GM21515 (cell line): ENCODE results near the gene CXCR3.
A peak's percentile ranks its signal among the peaks of the same experiment; 100 is the strongest.

Experiments
- ATAC-seq: cut with Tn5 transposase; IDR thresholded peaks from one replicate; pipeline ENCODE4 v1.9.1; 2021; ENCODE audit not compliant: unreplicated experiment

CXCR3 gene

GRCh38 chrX:71637253-71637618 lies 18.9 kb upstream of the CXCR3 start:
- no peak for ATAC-seq

GRCh38 chrX:71636438-71637252 lies 18.3 kb upstream of the CXCR3 start:
- ATAC-seq: no peak

- ATAC-seq: no peak
Observed at GRCh38 chrX:71634366-71634765, 16.1 kb upstream of the CXCR3 start.

- ATAC-seq: no peak
Observed at GRCh38 chrX:71632923-71633657, 14.8 kb upstream of the CXCR3 start.

GRCh38 chrX:71629467-71629866 lies 11.2 kb upstream of the CXCR3 start:
- peak; percentile 76 for ATAC-seq

- ATAC-seq: no peak
Observed at GRCh38 chrX:71627588-71628404, 9.5 kb upstream of the CXCR3 start.

GRCh38 chrX:71626576-71626975 lies 8.3 kb upstream of the CXCR3 start:
- ATAC-seq: no peak

GRCh38 chrX:71625471-71625870 lies 7.2 kb upstream of the CXCR3 start:
- no peak for ATAC-seq

- ATAC-seq: no peak
Observed at GRCh38 chrX:71623714-71624113, 5.4 kb upstream of the CXCR3 start.

GRCh38 chrX:71622576-71623450 lies 4.5 kb upstream of the CXCR3 start:
- ATAC-seq: peak; percentile 47

- ATAC-seq: no peak
Observed at GRCh38 chrX:71622032-71622575, 3.8 kb upstream of the CXCR3 start.

- ATAC-seq: no peak
Observed at GRCh38 chrX:71621603-71622002, 3.3 kb upstream of the CXCR3 start.

- ATAC-seq: no peak
Observed at GRCh38 chrX:71619986-71620385, 1.7 kb upstream of the CXCR3 start.

- ATAC-seq: no peak
Observed at GRCh38 chrX:71619193-71619592, 882 bp upstream of the CXCR3 start.

- ATAC-seq: no peak
Observed at GRCh38 chrX:71618787-71619186, 476 bp upstream of the CXCR3 start.

- ATAC-seq: no peak
Observed at GRCh38 chrX:71617742-71618141, 569 bp downstream of the CXCR3 start.

- ATAC-seq: no peak
Observed at GRCh38 chrX:71616672-71617529, 1.4 kb downstream of the CXCR3 start.

GRCh38 chrX:71615954-71616353 lies 2.4 kb downstream of the CXCR3 start:
- no peak for ATAC-seq

- no peak for ATAC-seq
Observed at GRCh38 chrX:71615056-71615455, 3.3 kb downstream of the CXCR3 start.
